KMS-11 (cell line): ENCODE data around the gene SH3TC1.

Source experiments
- H2AFZ ChIP-seq: fragments of 200-600 bp; sonication (generic); 2 replicates; pipeline ENCODE4 v1.6.1; 2016; ENCODE audit warnings: antibody characterized with exemption, mixed run types, low read depth
- H3K27ac ChIP-seq: fragments of 200-600 bp; sonication (generic); 2 replicates; pipeline ENCODE4 v1.6.1; 2016; ENCODE audit warnings: mild to moderate bottlenecking, mixed run types
- H3K27me3 ChIP-seq: fragments of 200-600 bp; sonication (generic); 2 replicates; pipeline ENCODE4 v1.6.1; 2017; ENCODE audit warnings: mild to moderate bottlenecking, low read depth, mixed run types, moderate library complexity; ENCODE audit not compliant: insufficient read depth
- H3K36me3 ChIP-seq: fragments of 200-600 bp; sonication (generic); 2 replicates; pipeline ENCODE4 v1.6.1; 2017; ENCODE audit warnings: mild to moderate bottlenecking, mixed run types; ENCODE audit not compliant: insufficient read depth
- H3K4me1 ChIP-seq: fragments of 200-600 bp; sonication (generic); 2 replicates; pipeline ENCODE4 v1.6.1; 2016; ENCODE audit warnings: mild to moderate bottlenecking, low read depth, mixed run types; ENCODE audit not compliant: poor library complexity, severe bottlenecking
- H3K4me2 ChIP-seq: fragments of 200-600 bp; sonication (generic); 2 replicates; pipeline ENCODE4 v1.7.0; 2016; ENCODE audit warnings: mild to moderate bottlenecking, mixed run types
- H3K4me3 ChIP-seq: fragments of 200-600 bp; sonication (generic); IDR thresholded peaks from 2 replicates; pipeline ENCODE4 v1.6.1; 2017; ENCODE audit warnings: low read depth, low read length, mixed read lengths; ENCODE audit not compliant: insufficient read depth
- H3K79me2 ChIP-seq: fragments of 200-600 bp; sonication (generic); 2 replicates; pipeline ENCODE4 v1.6.1; 2016; ENCODE audit warnings: low read depth, mixed run types; ENCODE audit not compliant: insufficient read depth
- H3K9ac ChIP-seq: fragments of 200-600 bp; sonication (generic); 2 replicates; pipeline ENCODE4 v1.6.1; 2016; ENCODE audit warnings: mild to moderate bottlenecking, mixed run types
- H4K20me1 ChIP-seq: fragments of 200-600 bp; sonication (generic); 2 replicates; pipeline ENCODE4 v1.6.1; 2016; ENCODE audit warnings: mild to moderate bottlenecking, mixed run types; ENCODE audit not compliant: insufficient read depth
- TF ChIP-seq, protein P1 (sequence below): fragments of 200-600 bp; sonication (generic); conservative IDR thresholded peaks from 2 replicates; pipeline ENCODE4 v1.6.1; 2017; ENCODE audit warnings: low read depth, mild to moderate bottlenecking, antibody characterized with exemption, low read length, moderate library complexity, mixed read lengths

Gene SH3TC1

DNA sequence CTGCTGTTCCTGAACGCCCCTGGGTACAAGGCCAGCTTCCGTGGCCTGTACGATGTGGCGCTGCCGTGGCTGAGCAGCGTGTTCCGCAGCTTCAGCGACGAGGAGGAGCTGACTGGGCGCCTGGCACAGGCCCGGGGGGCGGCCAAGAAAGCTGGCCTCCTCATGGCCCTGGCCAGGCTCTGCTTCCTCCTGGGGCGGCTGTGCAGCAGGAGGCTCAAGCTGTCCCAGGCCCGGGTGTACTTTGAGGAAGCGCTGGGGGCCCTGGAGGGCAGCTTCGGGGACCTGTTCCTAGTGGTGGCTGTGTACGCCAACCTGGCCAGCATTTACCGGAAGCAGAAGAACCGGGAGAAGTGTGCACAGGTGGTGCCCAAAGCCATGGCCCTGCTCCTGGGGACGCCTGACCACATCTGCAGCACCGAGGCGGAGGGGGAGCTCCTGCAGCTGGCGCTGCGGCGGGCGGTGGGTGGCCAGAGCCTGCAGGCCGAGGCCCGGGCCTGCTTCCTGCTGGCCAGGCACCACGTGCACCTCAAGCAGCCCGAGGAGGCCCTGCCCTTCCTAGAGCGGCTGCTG is 28.2 kb downstream of the SH3TC1 start:
- Histone ChIP-seq H4K20me1 (no peaks in the 10 kb centered on the region), H2AFZ (no peak overlapping the region), H3K79me2 (no peaks in the 10 kb centered on the region), H3K27me3 (no peaks in the 10 kb centered on the region), H3K4me2 (no peak overlapping the region), H3K36me3 (no peaks in the 10 kb centered on the region), H3K4me3 (no peak overlapping the region), H3K9ac (no peak overlapping the region), H3K4me1 (no peaks in the 10 kb centered on the region), H3K27ac (no peak overlapping the region)
- TF ChIP-seq, protein P1, sequence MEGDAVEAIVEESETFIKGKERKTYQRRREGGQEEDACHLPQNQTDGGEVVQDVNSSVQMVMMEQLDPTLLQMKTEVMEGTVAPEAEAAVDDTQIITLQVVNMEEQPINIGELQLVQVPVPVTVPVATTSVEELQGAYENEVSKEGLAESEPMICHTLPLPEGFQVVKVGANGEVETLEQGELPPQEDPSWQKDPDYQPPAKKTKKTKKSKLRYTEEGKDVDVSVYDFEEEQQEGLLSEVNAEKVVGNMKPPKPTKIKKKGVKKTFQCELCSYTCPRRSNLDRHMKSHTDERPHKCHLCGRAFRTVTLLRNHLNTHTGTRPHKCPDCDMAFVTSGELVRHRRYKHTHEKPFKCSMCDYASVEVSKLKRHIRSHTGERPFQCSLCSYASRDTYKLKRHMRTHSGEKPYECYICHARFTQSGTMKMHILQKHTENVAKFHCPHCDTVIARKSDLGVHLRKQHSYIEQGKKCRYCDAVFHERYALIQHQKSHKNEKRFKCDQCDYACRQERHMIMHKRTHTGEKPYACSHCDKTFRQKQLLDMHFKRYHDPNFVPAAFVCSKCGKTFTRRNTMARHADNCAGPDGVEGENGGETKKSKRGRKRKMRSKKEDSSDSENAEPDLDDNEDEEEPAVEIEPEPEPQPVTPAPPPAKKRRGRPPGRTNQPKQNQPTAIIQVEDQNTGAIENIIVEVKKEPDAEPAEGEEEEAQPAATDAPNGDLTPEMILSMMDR, result no peak

DNA sequence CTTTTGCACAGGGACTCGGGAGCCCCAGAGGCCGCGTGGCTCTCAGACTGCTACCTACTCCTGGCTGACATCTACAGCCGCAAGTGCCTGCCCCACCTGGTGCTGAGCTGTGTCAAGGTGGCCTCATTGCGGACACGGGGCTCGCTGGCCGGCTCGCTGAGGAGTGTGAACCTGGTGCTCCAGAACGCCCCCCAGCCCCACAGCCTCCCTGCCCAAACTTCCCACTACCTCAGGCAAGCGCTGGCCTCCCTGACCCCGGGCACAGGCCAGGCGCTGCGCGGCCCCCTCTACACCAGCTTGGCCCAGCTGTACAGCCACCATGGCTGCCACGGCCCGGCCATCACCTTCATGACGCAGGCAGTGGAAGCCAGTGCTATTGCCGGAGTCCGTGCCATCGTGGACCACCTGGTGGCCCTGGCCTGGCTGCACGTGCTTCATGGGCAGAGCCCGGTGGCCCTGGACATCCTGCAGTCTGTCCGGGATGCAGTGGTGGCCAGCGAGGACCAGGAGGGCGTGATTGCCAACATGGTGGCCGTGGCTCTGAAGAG is 28.8 kb downstream of the SH3TC1 start:
- no peaks in the 10 kb centered on the region for H3K79me2 ChIP-seq
- H2AFZ ChIP-seq, result no peak overlapping the region
- H3K4me3 ChIP-seq, result no peak overlapping the region
- no peak overlapping the region for H3K4me2 ChIP-seq
- no peak overlapping the region for H3K27ac ChIP-seq
- H3K27me3 ChIP-seq, result no peaks in the 10 kb centered on the region
- H3K4me1 ChIP-seq, result no peaks in the 10 kb centered on the region
- no peaks in the 10 kb centered on the region for H4K20me1 ChIP-seq
- H3K36me3 ChIP-seq, result no peaks in the 10 kb centered on the region
- TF ChIP-seq, protein P1, result no peak
- H3K9ac ChIP-seq, result no peak overlapping the region

DNA sequence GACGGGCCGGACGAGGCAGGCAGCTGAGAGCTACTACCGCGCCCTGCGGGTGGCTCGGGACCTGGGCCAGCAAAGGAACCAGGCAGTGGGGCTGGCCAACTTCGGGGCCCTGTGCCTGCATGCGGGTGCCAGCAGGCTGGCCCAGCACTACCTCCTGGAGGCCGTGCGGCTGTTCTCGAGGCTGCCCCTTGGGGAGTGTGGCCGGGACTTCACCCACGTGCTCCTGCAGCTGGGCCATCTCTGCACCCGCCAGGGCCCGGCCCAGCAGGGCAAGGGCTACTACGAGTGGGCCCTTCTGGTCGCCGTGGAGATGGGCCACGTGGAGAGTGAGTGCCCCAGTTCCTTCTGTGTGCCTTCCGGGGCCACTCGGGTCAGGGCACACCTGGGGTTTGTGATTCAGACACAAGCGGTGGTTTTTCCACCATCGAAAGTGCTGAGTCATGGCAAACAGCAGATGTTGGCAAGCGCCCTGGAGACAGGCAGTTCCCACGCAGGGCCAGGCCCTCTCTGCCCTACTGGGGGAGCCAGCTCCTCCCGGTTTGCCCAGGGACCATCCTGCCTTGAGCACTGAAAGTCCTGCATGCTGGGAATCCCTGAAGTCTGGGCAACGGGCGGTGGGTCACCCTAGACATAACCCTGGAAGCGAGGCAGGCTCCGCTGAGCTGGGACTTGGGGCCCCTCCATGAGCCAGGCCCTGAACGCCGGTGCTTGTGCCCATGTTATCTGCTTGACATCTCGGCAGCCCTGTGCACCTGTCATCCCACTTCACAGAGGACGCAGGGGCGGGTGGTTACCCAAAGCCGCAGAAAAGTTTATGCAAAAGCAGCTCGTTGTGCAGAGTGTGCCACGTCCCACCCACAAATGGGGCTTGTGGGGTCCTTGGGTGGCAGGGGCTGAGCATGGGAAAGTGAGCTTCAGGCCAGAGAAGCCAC is 29.5 kb downstream of the SH3TC1 start:
- TF ChIP-seq, protein P1, result no peak
- Histone ChIP-seq H3K79me2 (no peaks in the 10 kb centered on the region), H4K20me1 (no peaks in the 10 kb centered on the region), H3K36me3 (no peaks in the 10 kb centered on the region), H3K4me2 (no peak overlapping the region), H3K9ac (no peak overlapping the region), H3K27me3 (no peaks in the 10 kb centered on the region), H3K4me3 (no peak overlapping the region), H3K27ac (no peak overlapping the region), H3K4me1 (no peaks in the 10 kb centered on the region), H2AFZ (no peak overlapping the region)

DNA sequence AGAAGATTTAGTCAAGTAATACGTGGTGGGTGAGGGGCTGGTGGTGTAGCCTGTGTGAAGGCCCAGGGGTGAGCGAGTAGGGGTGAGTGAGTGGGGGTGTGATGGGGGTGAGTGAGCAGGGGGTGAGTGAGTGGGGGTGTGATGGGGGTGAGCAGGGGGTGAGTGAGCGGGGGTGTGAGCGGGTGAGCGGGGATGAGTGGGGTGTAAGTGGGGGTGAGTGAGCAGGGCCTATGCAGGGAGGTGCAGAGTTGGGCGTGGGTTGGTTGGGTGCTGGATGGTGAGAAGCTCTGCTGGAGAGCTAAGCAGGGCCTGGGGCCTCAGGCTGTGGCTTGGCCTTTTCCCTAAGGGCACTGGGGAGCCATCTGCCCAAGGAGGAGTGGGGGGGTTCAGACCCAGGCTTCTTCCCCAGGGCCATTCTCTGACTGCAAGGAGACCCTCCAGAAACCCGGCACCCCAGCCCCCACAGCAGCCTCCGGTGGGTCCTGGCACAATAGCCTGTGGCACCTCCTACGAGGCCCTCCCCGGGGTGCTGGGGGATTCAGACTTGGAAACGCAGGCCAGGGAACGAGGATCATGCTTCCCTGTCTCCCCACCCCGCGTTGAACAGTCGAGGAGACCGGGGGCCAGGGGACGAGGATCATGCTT is 30.4 kb downstream of the SH3TC1 start:
- no peaks in the 10 kb centered on the region for H3K4me1 ChIP-seq
- no peak overlapping the region for H3K4me2 ChIP-seq
- TF ChIP-seq, protein P1, result no peak
- H4K20me1 ChIP-seq, result no peaks in the 10 kb centered on the region
- H3K9ac ChIP-seq, result no peak overlapping the region
- no peak overlapping the region for H3K4me3 ChIP-seq
- no peaks in the 10 kb centered on the region for H3K27me3 ChIP-seq
- H3K79me2 ChIP-seq, result no peaks in the 10 kb centered on the region
- H2AFZ ChIP-seq, result no peak overlapping the region
- no peak overlapping the region for H3K27ac ChIP-seq
- H3K36me3 ChIP-seq, result no peaks in the 10 kb centered on the region
